T-helper 2 cell treated with Interferon-gamma antibody and Interleukin-4, amounts not matched to agents 5 μg/mL and 100 μg/mL, for 36 hours (primary cell): ENCODE data around the gene SBDS.
A peak's percentile ranks its signal among the peaks of the same experiment; 100 is the strongest.
"Not testable (repeated sequence)": the region's sequence is repeated elsewhere in the genome, so short reads cannot be mapped to it uniquely, and the experiment has no call there.

Source experiments
- DNase-seq: peaks from one replicate; pipeline ENCODE4 v3.0.0; 2021; ENCODE audit warnings: low spot score
- H3K27ac Mint-ChIP-seq: one replicate; pipeline ENCODE4 v1.8.0; 2021; ENCODE audit warnings: mild to moderate bottlenecking, mixed read lengths
- H3K27me3 Mint-ChIP-seq: one replicate; pipeline ENCODE4 v1.8.0; 2021; ENCODE audit warnings: low read depth, mixed read lengths
- H3K36me3 Mint-ChIP-seq: one replicate; pipeline ENCODE4 v1.8.0; 2021; ENCODE audit warnings: low read depth, mixed read lengths
- H3K4me1 Mint-ChIP-seq: one replicate; pipeline ENCODE4 v1.8.0; 2021; ENCODE audit warnings: low read depth, mixed read lengths
- H3K4me3 Mint-ChIP-seq: one replicate; pipeline ENCODE4 v1.8.0; 2022; ENCODE audit warnings: mild to moderate bottlenecking, moderate library complexity, mixed read lengths
- H3K9me3 Mint-ChIP-seq: one replicate; pipeline ENCODE4 v1.8.0; 2021; ENCODE audit warnings: mixed read lengths

Gene SBDS

DNA sequence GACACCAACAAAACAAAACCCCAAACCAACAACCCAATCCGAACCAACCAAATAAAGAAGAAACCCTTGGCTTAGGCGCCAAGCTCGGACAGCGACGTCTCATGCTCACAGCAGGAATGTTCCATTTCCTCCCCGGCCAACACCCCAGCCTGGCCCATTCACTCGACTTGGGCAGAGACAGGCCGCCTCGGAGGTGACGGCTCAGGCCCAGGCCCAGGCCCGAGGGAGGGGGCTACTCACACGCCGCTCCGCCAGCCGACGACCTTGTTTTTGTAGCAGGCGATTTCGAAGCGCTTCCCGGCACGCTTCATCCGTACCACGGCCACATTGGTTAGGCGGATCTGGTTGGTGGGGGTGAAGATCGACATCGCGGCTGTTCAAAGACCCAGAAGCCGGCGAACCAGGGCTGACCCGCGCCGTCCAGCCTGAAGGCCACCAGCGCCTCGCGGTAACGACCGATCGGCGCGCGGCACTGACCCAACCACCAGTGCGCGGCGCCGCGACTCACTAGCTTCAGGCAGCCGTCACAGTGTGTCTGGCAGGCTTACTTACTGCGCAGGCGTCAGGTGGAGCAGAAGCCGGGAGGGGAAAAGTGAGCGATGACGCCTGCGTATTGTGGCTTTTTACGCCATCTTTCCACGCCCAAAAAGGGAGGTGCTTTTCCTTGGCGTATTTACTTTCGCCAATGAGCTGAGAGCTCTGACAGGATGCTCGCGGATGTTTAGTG lies at the start of gene SBDS:
Gene SBDS, minus strand, starts transcription at position 537 of the 727 bp plus-strand sequence. Its CDS starts 169 bp downstream, at position 368.
- H3K27me3 Mint-ChIP-seq, H3K9me3 Mint-ChIP-seq: not testable (repeated sequence)
- Mint-ChIP-seq H3K27ac (peak within 1 kb of the TSS; percentile 100), H3K36me3 (peaks cover 18% of the 10 kb centered on the region), H3K4me3 (peak within 1 kb of the TSS; percentile 98), H3K4me1 (peaks cover 19% of the 10 kb centered on the region)
- DNase-seq: peak; percentile 94

DNA sequence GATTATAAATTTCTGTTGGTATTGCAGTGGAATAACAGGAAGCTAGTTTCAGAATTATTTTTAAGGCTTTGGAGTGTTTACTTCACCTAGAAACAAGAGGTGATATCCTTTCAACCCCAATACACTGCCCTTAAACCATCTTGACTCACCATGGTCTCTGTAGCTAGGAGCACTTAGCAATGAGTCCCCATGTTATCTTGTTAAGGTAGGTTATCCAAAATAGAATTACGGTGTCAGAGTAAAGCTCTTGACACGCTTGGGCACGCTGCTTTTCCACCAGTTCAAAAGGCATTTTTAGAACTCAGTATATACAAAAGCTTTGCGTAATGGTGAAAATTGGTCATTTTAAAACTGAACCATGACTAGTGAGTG lies 48.2 kb upstream of the SBDS start:
- not testable (repeated sequence) for H3K27me3 Mint-ChIP-seq, H3K9me3 Mint-ChIP-seq, DNase-seq, H3K4me3 Mint-ChIP-seq, H3K36me3 Mint-ChIP-seq, H3K4me1 Mint-ChIP-seq, H3K27ac Mint-ChIP-seq

DNA sequence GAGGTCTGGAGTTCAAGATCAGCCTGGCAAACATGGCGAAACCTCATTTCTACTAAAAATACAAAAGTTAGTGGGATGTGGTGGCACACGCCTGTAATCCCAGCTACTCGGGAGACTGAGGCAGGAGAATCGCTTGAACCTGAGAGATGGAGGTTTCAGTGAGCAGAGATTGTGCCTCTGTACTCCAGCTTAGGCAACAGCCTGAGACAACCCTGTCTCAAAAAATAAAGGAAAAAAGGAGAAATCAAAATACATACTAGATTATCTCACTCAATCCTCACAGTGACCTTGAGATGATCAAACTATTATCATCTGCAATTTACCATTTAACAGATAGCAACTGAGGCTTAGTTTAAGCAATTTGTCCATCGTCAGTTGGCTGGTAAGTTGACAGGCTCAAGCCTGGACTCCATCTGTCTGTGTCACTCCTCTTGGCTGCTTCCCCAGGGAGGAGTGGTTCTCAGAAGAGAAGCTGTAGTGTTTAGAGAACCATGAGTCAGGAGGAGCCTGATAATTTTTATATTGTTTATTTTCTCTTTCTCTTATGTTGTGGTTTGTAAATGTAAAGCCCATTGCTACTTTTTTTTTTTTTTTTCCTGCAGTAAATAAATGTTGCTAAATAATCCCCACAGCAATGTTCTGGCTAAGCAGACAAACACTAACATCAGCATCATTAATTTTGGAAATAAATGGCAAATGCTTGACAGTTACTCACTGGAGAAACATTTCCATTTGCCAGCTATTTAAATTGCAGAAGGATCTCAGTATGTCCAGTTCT lies 47.6 kb upstream of the SBDS start:
- H3K27me3 Mint-ChIP-seq, H3K9me3 Mint-ChIP-seq, H3K27ac Mint-ChIP-seq, H3K4me3 Mint-ChIP-seq, H3K4me1 Mint-ChIP-seq, DNase-seq, H3K36me3 Mint-ChIP-seq: not testable (repeated sequence)

DNA sequence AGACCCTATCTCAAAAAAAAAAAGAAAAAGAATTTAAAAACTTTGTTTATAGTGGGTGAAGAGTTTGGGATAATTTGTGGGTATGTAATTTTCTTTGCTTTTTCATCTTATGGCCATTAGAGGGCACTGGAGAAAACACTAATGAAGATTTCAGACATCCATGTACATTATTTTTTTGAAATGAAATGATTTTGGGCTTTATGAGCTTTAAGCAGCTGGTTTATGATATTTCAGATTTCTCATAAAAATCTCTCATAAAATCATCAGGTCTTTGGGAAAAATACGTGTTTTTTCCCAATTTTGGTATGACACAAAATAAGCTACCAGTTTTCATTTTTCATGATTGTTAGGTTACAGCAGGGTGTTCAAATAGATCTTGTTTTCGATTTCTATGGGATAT lies 45.4 kb upstream of the SBDS start:
- H3K27ac Mint-ChIP-seq, H3K36me3 Mint-ChIP-seq, H3K27me3 Mint-ChIP-seq, H3K9me3 Mint-ChIP-seq, H3K4me3 Mint-ChIP-seq, DNase-seq, H3K4me1 Mint-ChIP-seq: not testable (repeated sequence)

DNA sequence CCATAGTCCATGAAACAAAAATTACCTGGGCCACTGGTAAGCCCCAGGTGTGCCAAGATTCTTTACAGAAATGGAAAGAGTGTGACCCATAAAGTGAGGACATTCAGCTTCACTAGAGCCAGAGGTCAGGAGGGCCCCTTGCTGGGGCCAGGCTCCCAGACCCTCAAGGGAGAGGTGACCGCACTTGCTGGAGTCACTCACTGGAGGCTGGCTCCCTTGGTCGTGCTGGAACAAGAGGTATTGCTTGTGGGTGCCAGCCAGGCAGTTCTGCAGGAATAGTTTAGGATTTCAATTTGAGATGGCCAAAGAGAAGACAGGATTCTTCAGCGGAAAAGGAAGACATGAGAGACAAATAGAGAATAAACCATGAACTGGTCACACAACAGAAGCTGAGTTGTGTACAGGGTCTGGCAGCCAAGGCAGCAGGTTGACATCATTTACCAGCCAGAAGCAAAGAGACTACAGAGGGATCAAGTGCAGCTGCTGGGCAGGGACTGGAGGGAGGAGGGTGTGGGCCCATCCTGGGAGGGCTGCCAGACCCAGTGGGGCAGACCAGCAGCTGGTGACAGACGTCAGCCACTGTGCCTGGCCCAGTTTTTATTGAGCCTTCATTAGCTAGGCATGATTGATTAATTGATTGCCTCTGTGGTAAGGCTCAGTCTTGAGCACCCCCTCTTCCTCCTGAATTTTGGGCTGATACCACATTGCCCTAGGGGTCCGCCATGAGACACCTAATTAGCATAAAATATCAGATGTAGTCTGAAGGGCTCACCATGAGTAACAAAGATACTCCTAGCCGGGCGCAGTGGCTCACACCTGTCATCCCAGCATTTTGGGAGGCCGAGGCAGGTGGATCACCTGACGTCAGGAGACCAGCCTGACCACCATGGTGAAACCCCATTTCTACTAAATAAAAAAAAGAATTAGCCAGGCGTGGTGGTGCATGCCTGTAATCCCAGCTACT lies 41.3 kb upstream of the SBDS start:
- H3K27ac Mint-ChIP-seq, H3K4me1 Mint-ChIP-seq, H3K4me3 Mint-ChIP-seq, H3K9me3 Mint-ChIP-seq, DNase-seq, H3K27me3 Mint-ChIP-seq: not testable (repeated sequence)
- H3K36me3 Mint-ChIP-seq: peaks cover 27% of the 10 kb centered on the region

DNA sequence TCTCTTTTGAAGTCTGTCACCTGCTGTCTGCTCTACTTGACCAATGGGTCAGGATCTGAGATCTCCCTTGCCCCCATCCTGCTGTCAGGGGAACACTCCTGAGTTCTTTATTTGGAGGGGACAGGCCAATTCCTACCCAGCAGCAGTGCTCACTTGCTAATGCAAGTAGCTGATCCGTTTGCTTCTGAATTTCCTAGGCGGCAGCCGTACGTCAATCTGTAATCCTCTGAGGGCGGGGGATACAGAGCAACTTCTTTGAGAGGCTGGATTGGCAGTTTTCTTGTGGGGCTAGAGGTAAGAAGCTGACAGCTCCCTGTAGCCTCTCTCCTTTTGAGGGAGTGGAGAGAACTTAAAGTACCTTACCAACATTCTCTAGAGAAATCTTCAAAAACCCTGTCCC lies 37.9 kb upstream of the SBDS start:
- Mint-ChIP-seq H3K36me3 (peaks cover 44% of the 10 kb centered on the region), H3K9me3 (peaks cover 16% of the 10 kb centered on the region), H3K27ac (no peak overlapping the region), H3K4me3 (no peak overlapping the region), H3K27me3 (no peaks in the 10 kb centered on the region), H3K4me1 (no peaks in the 10 kb centered on the region)
- DNase-seq: no peak

DNA sequence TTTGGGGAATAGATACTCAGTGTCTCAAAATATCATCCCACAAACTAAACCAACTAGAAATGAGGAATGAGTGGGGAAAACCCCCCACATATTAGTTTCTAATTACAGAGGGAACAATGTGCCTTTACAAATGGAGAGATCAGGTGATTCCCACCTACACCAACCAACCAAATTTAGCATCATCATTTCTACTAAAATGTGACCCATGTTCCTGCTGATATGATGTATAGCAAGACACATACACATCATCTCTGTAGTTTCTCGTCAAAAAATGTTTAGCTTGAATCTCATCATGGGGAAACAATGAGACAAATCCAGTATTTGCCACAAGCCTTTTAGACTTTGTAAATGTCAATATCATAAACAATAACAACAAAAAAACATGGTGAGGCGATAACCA lies 36.3 kb upstream of the SBDS start:
- H3K4me3 Mint-ChIP-seq, H3K27me3 Mint-ChIP-seq, H3K27ac Mint-ChIP-seq, H3K4me1 Mint-ChIP-seq, DNase-seq: not testable (repeated sequence)
- H3K36me3 Mint-ChIP-seq: peaks cover 45% of the 10 kb centered on the region
- peaks cover 16% of the 10 kb centered on the region for H3K9me3 Mint-ChIP-seq

DNA sequence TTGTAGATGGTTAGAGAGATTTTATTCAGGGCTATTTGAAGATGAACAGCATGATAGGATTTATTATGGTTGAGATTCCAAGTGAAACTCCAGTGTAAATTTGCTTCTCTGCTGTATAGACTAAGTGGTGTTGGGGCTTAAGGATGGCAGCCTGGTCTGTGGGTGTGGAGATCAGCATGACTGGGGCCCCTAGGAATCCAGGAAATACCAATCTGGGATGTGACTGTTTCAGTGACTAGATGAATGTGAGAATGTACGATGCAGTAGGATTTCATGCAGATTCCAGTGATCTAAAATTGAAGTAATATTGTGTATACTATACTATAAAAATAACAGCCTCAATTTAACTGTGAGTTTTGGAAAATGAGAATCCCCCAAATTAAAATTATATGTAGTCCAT lies 30.1 kb upstream of the SBDS start:
- not testable (repeated sequence) for H3K4me1 Mint-ChIP-seq, H3K4me3 Mint-ChIP-seq, H3K27ac Mint-ChIP-seq, H3K27me3 Mint-ChIP-seq, DNase-seq
- Mint-ChIP-seq H3K9me3 (peaks cover 11% of the 10 kb centered on the region), H3K36me3 (peaks cover 41% of the 10 kb centered on the region)

DNA sequence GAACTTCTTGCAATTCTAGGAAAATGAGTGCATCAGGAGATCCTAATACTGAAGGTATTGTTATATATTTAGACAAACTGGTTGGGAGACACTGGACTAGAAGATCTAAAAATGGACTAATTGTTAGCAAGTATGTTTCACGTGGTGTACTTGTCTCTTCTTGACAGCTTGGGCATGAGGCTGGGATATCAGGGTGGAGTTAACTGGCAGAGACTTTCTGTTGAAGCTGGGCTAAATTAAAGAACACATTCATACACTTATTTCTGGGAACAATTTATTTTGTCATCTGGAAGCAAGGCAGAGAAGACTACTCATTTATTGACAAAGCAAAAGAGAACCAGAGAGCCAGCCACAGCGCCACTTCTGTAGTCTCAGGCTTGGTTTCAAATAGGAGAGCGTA lies 27.1 kb upstream of the SBDS start:
- no peaks in the 10 kb centered on the region for H3K9me3 Mint-ChIP-seq
- no peak overlapping the region for H3K27ac Mint-ChIP-seq
- H3K36me3 Mint-ChIP-seq: peaks cover 41% of the 10 kb centered on the region
- peaks cover 13% of the 10 kb centered on the region for H3K4me1 Mint-ChIP-seq
- no peak overlapping the region for H3K4me3 Mint-ChIP-seq
- H3K27me3 Mint-ChIP-seq: no peaks in the 10 kb centered on the region
- DNase-seq: no peak

DNA sequence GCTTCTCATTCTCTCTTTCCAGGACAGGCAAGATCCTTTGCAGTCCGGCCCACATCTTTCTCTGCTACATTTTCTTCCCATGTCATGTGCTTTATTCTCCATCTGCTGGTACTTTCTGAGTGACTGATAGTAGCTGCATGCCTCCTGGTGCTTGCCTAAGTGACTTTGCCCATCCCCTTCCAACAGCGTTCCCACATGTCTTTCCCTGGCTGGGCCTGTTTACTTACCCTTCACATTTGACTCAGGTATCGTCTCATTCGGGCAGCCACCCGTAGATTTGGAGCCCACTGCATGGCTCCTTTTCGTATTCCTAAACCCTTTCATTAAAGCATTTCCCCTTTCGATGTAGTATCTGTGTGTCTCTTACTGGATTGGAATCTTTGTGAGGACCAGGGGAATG lies 25.9 kb upstream of the SBDS start:
- no peak overlapping the region for H3K27ac Mint-ChIP-seq
- DNase-seq: no peak
- no peaks in the 10 kb centered on the region for H3K27me3 Mint-ChIP-seq
- H3K9me3 Mint-ChIP-seq: no peaks in the 10 kb centered on the region
- H3K36me3 Mint-ChIP-seq: peaks cover 46% of the 10 kb centered on the region
- H3K4me3 Mint-ChIP-seq: no peak overlapping the region
- H3K4me1 Mint-ChIP-seq: peaks cover 13% of the 10 kb centered on the region

DNA sequence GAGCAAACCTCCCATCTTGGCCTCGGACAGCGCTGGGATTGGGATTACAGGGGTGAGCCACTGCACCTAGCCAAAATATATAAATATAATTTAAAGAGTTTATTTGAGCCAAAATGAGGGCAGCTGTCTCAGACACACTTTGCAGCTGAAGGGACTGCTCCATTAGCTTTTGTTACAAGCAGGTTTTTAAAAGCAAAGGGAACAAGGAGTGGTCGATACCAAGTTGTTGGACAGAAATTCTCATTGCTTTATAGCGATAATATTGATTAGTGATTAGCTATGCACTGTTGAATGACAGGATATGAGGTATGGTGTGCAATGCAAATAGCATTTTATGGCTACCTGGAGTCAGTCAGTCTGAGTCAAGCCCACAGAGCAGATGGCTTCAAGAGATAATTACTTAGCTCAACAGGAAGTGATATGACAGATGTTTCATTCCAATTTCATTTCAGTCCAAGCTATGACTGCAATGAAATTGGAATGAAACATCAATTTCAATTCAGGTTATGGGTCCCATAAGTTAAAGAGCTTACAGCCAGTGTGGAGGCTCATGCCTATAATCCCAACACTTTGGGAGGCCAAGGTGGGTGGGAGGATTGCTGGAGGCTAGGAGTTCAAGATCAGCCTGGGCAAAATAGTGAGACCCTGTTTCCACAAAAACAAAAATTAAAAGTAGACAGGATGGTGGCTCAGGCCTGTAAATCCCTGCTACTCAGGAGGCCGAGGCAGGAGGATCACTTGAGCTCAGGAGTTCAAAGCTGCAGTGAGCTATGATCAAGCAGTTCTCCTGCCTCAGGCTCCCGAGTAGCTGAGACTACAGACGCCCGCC lies 24.4 kb upstream of the SBDS start:
- H3K4me1 Mint-ChIP-seq: peaks cover 13% of the 10 kb centered on the region

DNA sequence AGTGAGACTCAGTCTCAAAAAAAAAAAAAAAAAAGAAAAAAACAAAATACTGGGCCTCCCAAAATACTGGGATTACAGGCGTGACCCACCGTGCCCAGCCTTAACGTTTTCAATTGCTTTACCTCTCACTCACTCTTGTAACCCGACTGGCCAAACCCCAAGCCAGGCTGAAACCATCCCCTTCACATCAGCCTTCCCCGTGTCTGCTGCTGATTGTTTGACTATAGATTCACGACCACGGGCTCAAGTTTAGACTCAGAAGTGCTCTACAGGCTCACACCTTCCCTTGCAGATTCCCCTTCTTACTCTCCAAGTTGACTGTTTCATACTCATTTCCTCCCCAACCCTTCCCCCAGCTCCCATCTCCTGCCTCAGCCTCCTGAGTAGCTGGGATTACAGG lies 23.6 kb upstream of the SBDS start:
- H3K4me3 Mint-ChIP-seq: no peak overlapping the region
- peaks cover 49% of the 10 kb centered on the region for H3K36me3 Mint-ChIP-seq
- H3K27ac Mint-ChIP-seq: peak overlapping the region; percentile 71
- DNase-seq: peak; percentile 9
- no peaks in the 10 kb centered on the region for H3K27me3 Mint-ChIP-seq
- H3K9me3 Mint-ChIP-seq: no peaks in the 10 kb centered on the region
- H3K4me1 Mint-ChIP-seq: peaks cover 13% of the 10 kb centered on the region

More for the DNA sequence above, 24.4 kb upstream of the SBDS start:
- Mint-ChIP-seq H3K27me3 (no peaks in the 10 kb centered on the region), H3K4me3 (peak overlapping the region; percentile 19), H3K9me3 (no peaks in the 10 kb centered on the region), H3K36me3 (peaks cover 46% of the 10 kb centered on the region), H3K27ac (peak overlapping the region; percentile 79)
- peak; percentile 41 for DNase-seq

DNA sequence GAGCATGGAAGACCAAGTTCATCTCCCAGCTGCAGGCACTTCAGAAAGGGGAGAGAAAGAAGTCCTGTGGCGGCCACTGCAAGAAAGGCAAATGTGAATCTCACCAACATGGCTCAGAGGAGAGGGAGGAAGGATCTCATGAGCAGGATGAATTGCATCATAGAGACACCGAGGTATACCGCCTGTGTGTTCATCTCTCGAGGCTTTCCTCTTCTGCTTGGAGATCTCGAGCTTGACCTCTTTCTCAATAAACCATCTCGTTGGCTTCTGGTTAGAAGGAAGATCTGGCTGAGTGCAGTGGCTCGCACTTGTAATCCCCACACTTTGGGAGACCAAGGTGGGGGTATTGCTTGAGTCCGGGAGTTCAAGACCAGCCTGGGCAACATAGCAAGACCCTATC lies 22.6 kb upstream of the SBDS start:
- Mint-ChIP-seq H3K36me3 (peaks cover 50% of the 10 kb centered on the region), H3K4me1 (peaks cover 13% of the 10 kb centered on the region)
- DNase-seq, H3K9me3 Mint-ChIP-seq, H3K27ac Mint-ChIP-seq, H3K27me3 Mint-ChIP-seq, H3K4me3 Mint-ChIP-seq: not testable (repeated sequence)
